Adipose tissue (tissue), 3 donors: ENCODE measurements around the gene IL19. TPM values are rescaled to one million over a fixed set of nuclear protein-coding genes. Genes with fewer than 3 reads are reported as not detected.
"Not testable (repeated sequence)": the region's sequence is repeated elsewhere in the genome, so short reads cannot be mapped to it uniquely, and the experiment has no call there.

Experiments
- H3K27ac ChIP-seq: one replicate; pipeline ENCODE4 v1.5.1; 2013; ENCODE audit warnings: low read depth, low read length
- WGBS, 3 donors: extraction: QIAGEN DNeasy Blood & Tissue Kit; methylation state at CpG; one replicate each; pipeline ENCODE4 v1.1.7; 2013; 5-methylcytosine and 5-hydroxymethylcytosine counted together
- polyA plus RNA-seq, 3 donors: library from polyadenylated mRNA; stranded (reverse); fragments of 200-250 nt; gene quantifications; one replicate each; pipeline ENCODE4 v1.2.3, GENCODE V29; 2013
- donor health status: healthy with polysubstance abuse.
- donor health status: Bipolar disorder and iron deficiency.
- donor health status: healthy.

Gene IL19
- polyA plus RNA-seq, 3 donors = 0.09 to 0.12 TPM; not detected in 1

DNA sequence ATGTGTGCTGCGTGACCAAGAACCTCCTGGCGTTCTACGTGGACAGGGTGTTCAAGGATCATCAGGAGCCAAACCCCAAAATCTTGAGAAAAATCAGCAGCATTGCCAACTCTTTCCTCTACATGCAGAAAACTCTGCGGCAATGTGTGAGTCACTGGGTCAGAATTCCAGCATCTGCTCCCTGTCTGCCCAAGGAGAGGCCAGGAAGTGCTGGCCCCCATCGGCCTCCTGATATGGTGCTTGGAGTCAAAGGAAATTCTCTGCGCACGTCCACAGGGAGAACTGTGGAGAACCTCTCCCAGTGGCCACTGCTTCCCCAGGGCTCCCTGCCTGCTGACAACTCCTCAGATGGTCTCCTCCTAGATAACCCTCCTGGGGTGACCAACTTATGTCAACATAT, 69.3 kb downstream of the IL19 start:
- WGBS, 3 donors = 74 to 89% (median 89%) methylated on average over 7 of the region's 7 CpGs

DNA sequence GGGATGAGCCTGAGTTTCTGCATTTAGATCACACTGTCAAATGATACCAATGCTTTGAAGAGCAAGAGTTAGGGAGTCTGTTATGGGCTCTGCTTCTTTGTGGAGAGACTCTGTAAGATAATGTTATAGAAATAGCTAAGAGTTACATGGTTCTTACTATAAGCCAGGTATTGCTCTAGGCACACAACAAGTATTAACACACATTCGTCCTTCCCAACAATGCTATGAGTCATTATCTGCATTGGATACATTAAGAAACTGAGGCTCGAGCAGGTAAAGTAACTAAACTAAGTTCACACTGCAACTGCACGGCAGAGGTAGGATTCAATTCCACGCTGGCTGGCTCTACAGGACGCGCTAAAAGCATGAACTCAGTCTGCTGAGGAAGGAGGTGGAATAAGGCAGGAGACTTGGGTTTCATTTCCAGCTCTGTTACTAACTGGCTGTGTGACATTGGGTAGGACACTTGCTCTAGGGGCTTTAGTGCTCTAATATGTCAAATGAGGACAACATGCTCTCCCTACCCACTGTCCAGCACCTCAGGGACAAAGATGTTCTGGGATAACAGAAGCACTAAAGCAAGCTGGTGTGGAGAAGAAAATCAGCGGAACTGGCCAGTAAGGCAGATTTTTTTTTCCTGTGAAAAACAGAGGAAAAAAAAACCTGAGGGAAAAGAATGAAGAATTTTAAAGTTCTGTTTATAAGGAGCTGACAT, 71.2 kb downstream of the IL19 start:
- no peak overlapping the region for H3K27ac ChIP-seq
- 94 to 96% (median 95%) methylated on average over 7 of the region's 7 CpGs for WGBS, 3 donors

More for the DNA sequence above, 69.3 kb downstream of the IL19 start:
- no peak overlapping the region for H3K27ac ChIP-seq

- H3K27ac ChIP-seq = no peak overlapping the region
Measured at GRCh38 chr1:206842854-206843253, 72.3 kb downstream of the IL19 start.

DNA sequence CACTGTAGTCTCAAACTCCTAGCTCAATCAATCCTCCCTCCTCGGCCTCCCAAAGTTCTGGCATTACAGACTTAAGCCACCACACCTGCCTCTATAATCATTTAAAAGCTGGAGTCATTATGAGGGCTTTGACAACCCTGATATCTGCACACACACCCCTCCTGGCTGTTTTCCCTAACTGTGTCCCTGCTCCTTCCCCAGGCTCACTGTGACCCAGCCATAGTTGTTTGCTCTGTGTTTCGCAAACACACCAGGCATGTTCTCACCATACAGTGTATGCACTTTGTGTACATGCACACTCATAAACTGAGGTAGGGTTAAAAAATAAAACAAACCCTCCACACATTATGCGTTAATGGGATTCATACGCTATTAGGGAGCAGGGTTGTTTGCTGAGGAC, 73.1 kb downstream of the IL19 start:
- 36 to 94% (median 92%) methylated on average over 4 of the region's 4 CpGs for WGBS, 3 donors
- H3K27ac ChIP-seq = no peak overlapping the region

- no peak overlapping the region for H3K27ac ChIP-seq
Measured at GRCh38 chr1:206846487-206846886, 75.9 kb downstream of the IL19 start.

GRCh38 chr1:206847337-206847834, 76.8 kb downstream of the IL19 start:
- no peak overlapping the region for H3K27ac ChIP-seq
- WGBS, 3 donors = 47 to 97% (median 90%) methylated on average over 3 of the region's 3 CpGs

DNA sequence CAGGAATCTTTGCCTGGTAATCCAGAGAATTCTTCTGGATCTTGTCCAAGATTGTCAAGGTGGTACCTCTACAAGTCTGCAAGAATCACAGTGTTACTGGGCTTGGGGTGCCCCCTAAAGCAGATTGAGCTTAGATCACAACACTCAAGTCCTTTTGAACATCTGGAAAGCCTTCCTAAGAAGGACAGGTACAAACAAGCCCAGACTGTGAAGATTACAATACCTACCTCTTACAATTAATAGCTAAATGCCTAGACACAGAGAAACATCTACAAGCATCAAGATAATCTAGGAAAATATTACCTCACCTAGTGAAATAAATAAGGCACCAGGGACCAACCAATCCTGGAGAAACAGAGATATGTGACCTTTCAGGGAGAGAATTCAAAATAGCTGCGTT, 77.4 kb downstream of the IL19 start:
- 83 to 95% (median 89%) methylated on average over 1 of the region's 1 CpG for WGBS, 3 donors
- H3K27ac ChIP-seq = no peak overlapping the region

- no peak overlapping the region for H3K27ac ChIP-seq
- WGBS, 3 donors = 84 to 87% (median 87%) methylated on average over 2 of the region's 2 CpGs
Measured at GRCh38 chr1:206850401-206850800, 79.8 kb downstream of the IL19 start.

DNA sequence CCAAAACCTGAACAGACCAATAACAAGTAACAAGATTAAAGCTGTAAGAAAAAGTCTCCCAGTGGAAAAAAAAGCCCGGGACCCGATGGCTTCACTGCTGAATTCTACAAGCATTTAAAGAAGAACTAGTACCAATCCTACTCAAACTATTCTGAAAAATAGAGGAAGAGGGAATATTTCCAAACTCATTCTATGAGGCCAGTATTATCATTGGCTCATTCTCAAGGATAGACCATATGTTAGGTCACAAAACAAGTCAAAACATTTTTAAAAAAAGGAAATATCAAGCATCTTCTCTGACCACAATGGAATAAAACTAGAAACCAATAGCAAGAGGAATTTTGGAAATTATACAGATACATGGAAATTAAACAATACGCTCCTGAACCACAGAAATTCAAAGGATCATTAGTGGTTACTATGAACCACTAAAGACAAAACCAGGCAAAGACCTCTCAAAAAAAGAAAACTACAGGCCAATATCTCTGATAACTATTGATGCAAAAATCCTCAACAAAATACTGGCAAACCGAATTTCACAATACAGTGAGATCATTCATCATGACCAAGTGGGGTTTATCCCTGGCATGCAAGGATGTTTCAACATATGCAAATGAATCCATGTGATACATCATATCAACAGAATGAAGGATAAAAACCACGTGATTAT, 80.9 kb downstream of the IL19 start:
- H3K27ac ChIP-seq = no peak overlapping the region
- WGBS, 3 donors = 66 to 80% (median 71%) methylated on average over 5 of the region's 5 CpGs

DNA sequence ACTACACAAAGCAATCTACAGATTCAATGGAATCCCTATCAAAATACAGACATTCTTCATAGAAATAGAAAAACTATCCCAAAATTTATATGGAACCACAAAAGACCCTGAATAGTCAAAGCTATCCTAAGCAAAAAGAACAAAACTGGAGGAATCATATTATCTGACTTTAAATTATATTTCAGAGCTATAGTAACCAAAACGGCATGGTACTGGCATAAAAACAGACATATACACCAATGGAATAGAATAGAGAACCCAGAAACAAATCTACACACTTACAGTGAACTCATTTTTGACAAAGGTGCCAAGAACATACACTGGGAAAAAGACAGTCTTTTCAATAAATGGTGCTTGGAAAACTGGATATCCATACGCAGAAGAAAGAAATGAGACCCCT, 82.1 kb downstream of the IL19 start:
- WGBS, 3 donors = 95 to 97% (median 95%) methylated on average over 2 of the region's 2 CpGs
- not testable (repeated sequence) for H3K27ac ChIP-seq

- H3K27ac ChIP-seq = not testable (repeated sequence)
Measured at GRCh38 chr1:206853696-206854095, 83.1 kb downstream of the IL19 start.

DNA sequence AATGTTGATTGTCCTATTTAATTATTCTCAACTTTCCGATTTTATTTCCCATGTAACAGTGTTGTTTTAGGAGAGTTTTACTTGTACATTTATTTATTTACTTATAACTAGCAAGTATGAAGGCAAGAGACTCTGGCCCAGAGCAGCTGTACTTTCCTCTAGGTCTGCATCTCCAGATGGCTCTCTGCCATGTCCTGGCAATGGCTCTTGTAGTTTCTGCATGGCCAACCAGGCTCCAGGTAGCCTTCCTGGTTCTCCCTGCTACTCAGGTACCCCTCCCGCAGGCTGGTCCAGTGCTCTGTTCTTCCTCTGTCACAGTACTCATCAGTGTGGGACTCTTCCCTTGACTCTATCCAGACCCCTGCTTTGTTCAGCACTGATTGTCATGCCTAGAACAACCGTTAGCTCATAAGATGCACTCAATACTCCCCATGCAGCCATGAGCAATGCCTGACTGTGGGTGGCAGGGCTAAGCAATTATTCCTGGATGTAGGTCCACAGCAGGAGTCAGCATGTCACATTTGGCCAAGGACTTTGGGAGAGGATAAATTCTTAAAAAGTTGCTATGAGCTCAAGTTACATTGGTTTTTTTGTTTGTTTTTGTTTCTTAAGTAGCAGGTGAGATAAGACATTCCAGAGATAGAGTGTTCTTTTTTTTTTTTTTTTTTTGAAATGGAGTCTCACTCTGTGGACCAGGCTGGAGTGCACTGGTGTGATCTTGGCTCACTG, 84.0 kb downstream of the IL19 start:
- WGBS, 3 donors = 78 to 89% (median 79%) methylated on average over 3 of the region's 3 CpGs
- no peak overlapping the region for H3K27ac ChIP-seq

DNA sequence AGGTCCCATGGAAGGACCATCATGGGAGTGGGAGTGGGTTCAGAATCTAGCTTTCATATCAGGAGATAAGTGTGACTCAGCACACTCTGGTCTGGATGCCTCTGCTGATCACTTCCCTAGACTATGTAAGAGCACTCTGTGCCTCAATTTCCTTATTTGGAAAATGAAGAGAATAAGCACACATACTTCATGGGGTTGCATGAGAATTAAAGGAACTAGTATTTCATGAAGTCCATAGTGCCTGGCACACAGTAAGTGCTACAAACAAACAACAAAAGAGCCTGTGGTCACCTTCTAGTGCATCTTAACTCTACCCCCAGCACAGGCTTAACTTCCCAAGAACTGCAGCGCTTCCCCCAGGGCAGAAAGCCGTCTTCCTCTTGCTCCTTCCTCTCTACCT, 85.3 kb downstream of the IL19 start:
- WGBS, 3 donors = 91 to 98% (median 95%) methylated on average over 2 of the region's 2 CpGs
- H3K27ac ChIP-seq = no peak overlapping the region

- WGBS, 3 donors = 93% methylated on average over 5 of the region's 5 CpGs
- no peak overlapping the region for H3K27ac ChIP-seq
Measured at GRCh38 chr1:206856674-206857464, 86.3 kb downstream of the IL19 start.

- no peak overlapping the region for H3K27ac ChIP-seq
- WGBS, 3 donors = 44 to 81% (median 52%) methylated on average over 5 of the region's 5 CpGs
Measured at GRCh38 chr1:206859082-206859521, 88.5 kb downstream of the IL19 start.

- H3K27ac ChIP-seq = no peak overlapping the region
- WGBS, 3 donors = 79 to 90% (median 86%) methylated on average over 4 of the region's 4 CpGs
Measured at GRCh38 chr1:206860165-206860564, 89.6 kb downstream of the IL19 start.

DNA sequence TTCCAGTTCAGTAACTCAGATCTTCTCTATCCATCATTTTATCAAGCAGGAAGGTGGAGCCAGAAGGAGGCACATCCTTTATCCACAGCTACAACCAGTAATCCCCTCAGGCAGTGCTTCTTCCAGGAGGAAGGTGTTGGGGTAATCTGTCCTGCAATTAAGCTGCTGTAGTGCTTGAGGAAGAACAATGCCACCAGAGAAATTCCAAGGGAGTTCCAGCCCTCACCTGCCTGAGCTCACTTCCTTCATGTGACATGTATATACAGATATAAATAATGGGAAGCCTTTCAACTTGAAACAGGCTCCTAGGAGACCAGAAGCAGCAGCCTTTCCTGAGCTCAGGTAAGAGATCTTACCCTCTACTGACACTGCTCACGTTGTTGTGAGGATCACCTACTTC, 92.7 kb downstream of the IL19 start:
- no peak overlapping the region for H3K27ac ChIP-seq
- WGBS, 3 donors = 37 to 74% (median 64%) methylated on average over 1 of the region's 1 CpG

DNA sequence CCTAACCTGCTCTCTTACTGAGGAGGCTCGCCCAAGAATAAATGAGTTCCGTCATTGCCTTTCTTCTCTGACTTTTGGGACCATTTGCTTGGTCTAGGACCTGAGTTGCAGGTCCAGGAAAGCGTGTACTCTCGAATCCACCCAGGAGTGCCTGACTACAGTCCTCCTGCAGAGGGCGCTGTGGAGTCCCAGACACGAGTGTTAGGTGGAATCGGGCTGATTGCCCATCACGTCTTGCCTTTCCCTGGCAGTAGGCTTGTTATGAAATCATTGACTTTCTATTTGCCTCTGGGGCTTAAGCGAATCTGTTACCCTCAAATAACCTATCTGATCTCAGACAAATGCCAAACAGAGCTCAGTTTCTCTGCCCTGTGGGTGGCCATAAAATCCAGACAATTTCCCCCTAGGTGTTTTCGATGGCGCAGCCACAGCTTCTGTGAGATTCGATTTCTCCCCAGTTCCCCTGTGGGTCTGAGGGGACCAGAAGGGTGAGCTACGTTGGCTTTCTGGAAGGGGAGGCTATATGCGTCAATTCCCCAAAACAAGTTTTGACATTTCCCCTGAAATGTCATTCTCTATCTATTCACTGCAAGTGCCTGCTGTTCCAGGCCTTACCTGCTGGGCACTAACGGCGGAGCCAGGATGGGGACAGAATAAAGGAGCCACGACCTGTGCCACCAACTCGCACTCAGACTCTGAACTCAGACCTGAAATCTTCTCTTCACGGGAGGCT, 94.5 kb downstream of the IL19 start, which contains the start of gene IL20:
Gene IL20, plus strand, starts transcription at position 685 of the 733 bp plus-strand sequence. CDS start 230 bp downstream, outside the sequence.
- WGBS, 3 donors = 49 to 58% (median 49%) methylated on average over 19 of the region's 19 CpGs
- no peak within 1 kb of the TSS for H3K27ac ChIP-seq
